Effector CD8-positive, alpha-beta T cell (primary cell): ENCODE measurements around the gene MAP4K2.

Source experiments
- DNase-seq: peaks from one replicate; lab custom pipeline; 2025; lab: John Stamatoyannopoulos, UW

Gene MAP4K2

DNA sequence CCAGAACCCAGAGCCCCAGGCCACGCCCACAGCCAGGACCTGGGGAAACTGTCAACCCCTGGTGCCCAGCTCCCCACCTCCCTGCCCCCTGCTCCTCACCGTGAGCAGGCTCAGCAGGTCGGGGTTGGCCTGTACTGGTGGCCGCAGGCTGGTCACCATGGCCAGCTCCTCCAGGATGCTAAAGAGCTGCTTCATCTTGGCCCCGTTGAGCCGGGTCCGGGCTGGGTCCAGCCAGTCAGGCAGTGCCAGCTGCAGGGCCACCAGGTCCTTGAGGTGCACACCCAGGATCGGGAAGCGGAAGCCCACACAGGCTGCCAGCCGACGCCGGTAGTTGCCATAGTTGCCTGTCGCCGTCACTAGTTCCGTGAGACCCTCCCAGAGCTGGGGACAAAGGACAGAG lies 66.4 kb downstream of the MAP4K2 start:
- no peak for DNase-seq

DNA sequence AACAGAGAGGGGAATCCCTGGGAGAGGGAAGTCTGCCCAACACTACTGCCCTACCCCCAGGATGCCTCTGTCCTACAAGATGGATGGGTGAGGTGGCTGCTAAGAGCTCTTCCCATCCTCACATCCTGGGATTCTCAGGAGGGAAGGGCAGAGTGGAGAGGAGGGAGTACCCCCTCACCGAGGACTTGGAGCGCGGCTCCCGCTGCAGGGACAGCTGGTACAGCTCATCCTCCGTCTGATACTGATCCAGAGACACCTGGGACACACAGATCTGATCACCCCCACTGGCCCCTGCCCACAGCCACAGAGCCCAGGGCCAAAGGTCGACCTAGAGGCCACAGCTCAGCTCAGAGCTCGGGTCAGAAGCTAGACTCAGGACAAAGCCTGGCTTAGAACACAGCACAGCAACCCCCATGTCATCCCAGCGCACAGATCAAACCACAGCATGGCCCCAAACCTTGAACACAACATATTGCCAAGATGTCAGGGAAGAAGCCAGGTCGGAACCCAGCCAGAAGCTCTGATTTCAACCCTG lies 67.2 kb downstream of the MAP4K2 start:
- DNase-seq: no peak
